Panc1 (cell line): Measurements from ENCODE around the gene ARHGEF7. TPM values are rescaled to one million over a fixed set of nuclear protein-coding genes. Genes with fewer than 3 reads are reported as not detected.

Experiments
- ATAC-seq: fragments of 200-7000 bp; cut with Tn5 transposase; 2 replicates; pipeline ENCODE4 v1.9.1; 2020; ENCODE audit warnings: mild to moderate bottlenecking, moderate library complexity
- BruUV-seq: library from RNA; stranded (reverse); fragments of 400-500 nt; replicated peaks from 2 replicates; lab custom pipeline; 2021; lab: Mats Ljungman, UMichigan
- CTCF ChIA-PET: fragments of 300-600 bp; sonication (Branson Sonifier 250); formaldehyde crosslinking; loops from one replicate; lab custom pipeline; 2022; ENCODE audit warnings: antibody characterized with exemption; lab: Charles Lee
- POLR2A ChIA-PET: fragments of 300-600 bp; sonication (Branson Sonifier 250); formaldehyde crosslinking; loops from one replicate; lab custom pipeline; 2022; ENCODE audit warnings: antibody characterized with exemption; lab: Charles Lee
- DNase-seq: peaks from one replicate; pipeline ENCODE4 v3.0.0-alpha.2; 2010; ENCODE audit warnings: low read depth, low spot score
- H3K27ac ChIP-seq: 2 replicates; pipeline ENCODE4 v1.5.1; 2011; ENCODE audit warnings: mild to moderate bottlenecking, low read length, inconsistent platforms
- H3K27me3 ChIP-seq: fragments of 200-500 bp; sonication (Bioruptor generic); 2 replicates; pipeline ENCODE4 v1.6.0; 2014; ENCODE audit warnings: low read length, inconsistent platforms; ENCODE audit not compliant: control insufficient read depth, insufficient read depth
- H3K36me3 ChIP-seq: fragments of 200-500 bp; sonication (Bioruptor generic); 2 replicates; pipeline ENCODE4 v1.5.1; 2014; ENCODE audit warnings: inconsistent platforms, mild to moderate bottlenecking, low read length, moderate library complexity; ENCODE audit not compliant: control insufficient read depth, insufficient read depth
- H3K4me1 ChIP-seq: 2 replicates; pipeline ENCODE4 v1.5.1; 2011; ENCODE audit warnings: inconsistent platforms, mild to moderate bottlenecking, low read length, moderate library complexity; ENCODE audit not compliant: control insufficient read depth, insufficient read depth
- H3K4me3 ChIP-seq, 2 experiments: 2 replicates each; pipeline ENCODE4 v1.5.1; 2011 to 2012; ENCODE audit warnings: low read depth in 2 of 2, low read length in 2 of 2, mild to moderate bottlenecking in 2 of 2, inconsistent platforms in 1 of 2, moderate library complexity in 1 of 2
- H3K9me3 ChIP-seq: fragments of 200-500 bp; sonication (Bioruptor generic); 2 replicates; pipeline ENCODE4 v1.5.1; 2014; ENCODE audit warnings: low read depth, mild to moderate bottlenecking, inconsistent platforms, low read length, moderate library complexity; ENCODE audit not compliant: control insufficient read depth, insufficient read depth
- CTCF ChIP-seq: fragments of 450-650 bp; IDR thresholded peaks from 2 replicates; pipeline ENCODE4 v1.5.1; 2017; ENCODE audit warnings: mild to moderate bottlenecking
- POLR2AphosphoS5 ChIP-seq: IDR thresholded peaks from 2 replicates; pipeline ENCODE4 v1.6.1; 2012; ENCODE audit warnings: mild to moderate bottlenecking, low read depth, low read length, moderate library complexity
- REST ChIP-seq, 2 experiments: IDR thresholded peaks; 2 replicates each; pipeline ENCODE4 v1.6.1; 2011 to 2012; ENCODE audit warnings: low read depth in 2 of 2, control low read depth in 1 of 2, low read length in 1 of 2, mild to moderate bottlenecking in 1 of 2, moderate library complexity in 1 of 2; ENCODE audit not compliant: insufficient read depth in 1 of 2
- SIN3A ChIP-seq: IDR thresholded peaks from 2 replicates; pipeline ENCODE4 v1.6.1; 2012; ENCODE audit warnings: low read depth, mild to moderate bottlenecking, low read length, moderate library complexity, borderline replicate concordance; ENCODE audit not compliant: insufficient read depth
- TCF7L2 ChIP-seq: IDR thresholded peaks from 2 replicates; pipeline ENCODE4 v1.6.1; 2011; ENCODE audit warnings: mild to moderate bottlenecking, low read depth, low read length, inconsistent platforms
- in situ Hi-C: cut with HindIII; loops from 2 replicates; pipeline ENCODE4 v1.10.0; 2016; ENCODE audit warnings: low sequenced_read_pairs, low pct_unique_long_range_greater_than_20kb
- intact Hi-C: fragments of 100-400 bp; cut with micrococcal nuclease; formaldehyde crosslinking; loops from one replicate; pipeline ENCODE4 v1.10.0; 2022; ENCODE audit not compliant: unreplicated experiment
- total RNA-seq: library from RNA; stranded (reverse); gene quantifications from one replicate; pipeline ENCODE4 v1.2.1, GENCODE V29; 2021; ENCODE audit not compliant: unreplicated experiment

ARHGEF7 gene
- total RNA-seq, 1 experiment from 2014 or later = 36.4 TPM

GRCh38 chr13:111292710-111293485, 177.8 kb downstream of the ARHGEF7 start:
- no peak for TF ChIP-seq TCF7L2
- no peak for TF ChIP-seq SIN3A
- TF ChIP-seq CTCF = no peak
- no peak for TF ChIP-seq REST (IDR thresholded peaks at IDR 0.05; ENCODE audit: insufficient read depth in 1 of 2, low read depth in 2 of 2, low read length in 1 of 2)
- no peak for TF ChIP-seq POLR2AphosphoS5
- CTCF ChIA-PET = no interaction called here
- POLR2A ChIA-PET = no interaction called here

GRCh38 chr13:111295886-111296285, 180.8 kb downstream of the ARHGEF7 start:
- DNase-seq (no peak), ATAC-seq (no peak)
- intact Hi-C loops = no loop called here
- in situ Hi-C loops = no loop called here
- Histone ChIP-seq H3K27me3 (no peaks in the 10 kb centered on the region), H3K4me1 (no peaks in the 10 kb centered on the region), H3K9me3 (no peaks in the 10 kb centered on the region), H3K27ac (no peak overlapping the region), H3K36me3 (no peaks in the 10 kb centered on the region; the same call in 1 of the 2 replicates), H3K4me3 (no peak overlapping the region)
- ChIA-PET CTCF (no interaction called here), POLR2A (no interaction called here)
- no peak for TF ChIP-seq CTCF
- no peak for TF ChIP-seq SIN3A
- TF ChIP-seq POLR2AphosphoS5 = no peak
- TF ChIP-seq TCF7L2 = no peak
- TF ChIP-seq REST (IDR thresholded peaks at IDR 0.05; ENCODE audit: insufficient read depth in 1 of 2, low read depth in 2 of 2, low read length in 1 of 2) = no peak
- BruUV-seq = no TSS peak

More at GRCh38 chr13:111292710-111293485, 177.8 kb downstream of the ARHGEF7 start:
- ATAC-seq = no peak
- no peaks in the 10 kb centered on the region for H3K36me3 ChIP-seq
- H3K4me3 ChIP-seq = no peak overlapping the region
- H3K27me3 ChIP-seq = no peaks in the 10 kb centered on the region
- BruUV-seq = no TSS peak
- H3K4me1 ChIP-seq = no peaks in the 10 kb centered on the region
- DNase-seq = no peak
- intact Hi-C loops (no loop called here), in situ Hi-C loops (no loop called here)
- H3K9me3 ChIP-seq = no peaks in the 10 kb centered on the region
- H3K27ac ChIP-seq = no peak overlapping the region
